HepG2 (cell line): ENCODE measurements around the gene NUDT13. TPM values are rescaled to one million over a fixed set of nuclear protein-coding genes. Genes with fewer than 3 reads are reported as not detected.

Experiments used
- AGO2 ChIP-seq: fragments of 200-400 bp; formaldehyde crosslinking; optimal IDR thresholded peaks from 2 replicates; pipeline ENCODE3; 2017; ENCODE audit warnings: mild to moderate bottlenecking, low read depth, low read length, moderate library complexity
- ARID4A ChIP-seq: sonication (generic); formaldehyde crosslinking; IDR thresholded peaks from 2 replicates; pipeline ENCODE4 v1.5.0; 2020; ENCODE audit warnings: mild to moderate bottlenecking, missing genetic modification reagents, borderline replicate concordance
- BRF2 ChIP-seq: sonication (generic); formaldehyde crosslinking; IDR thresholded peaks from 2 replicates; pipeline ENCODE4 v1.8.1; 2022; ENCODE audit warnings: mild to moderate bottlenecking, missing genetic modification reagents
- CBX2 ChIP-seq, 2 experiments: fragments of 200-600 bp in 1 of 2; sonication (generic); formaldehyde crosslinking in 1 of 2; IDR thresholded peaks; 2 replicates each; pipeline versions ENCODE4 v1.7.0 to v1.8.1; 2018 to 2022; ENCODE audit warnings: low read depth in 2 of 2, low read length in 1 of 2, mild to moderate bottlenecking in 1 of 2, missing genetic modification reagents in 1 of 2
- GATAD1 ChIP-seq: IDR thresholded peaks from 2 replicates; pipeline ENCODE4 v1.6.1; 2016; ENCODE audit warnings: missing genetic modification reagents, missing compliant biosample characterization
- GPBP1L1 ChIP-seq: sonication (generic); formaldehyde crosslinking; IDR thresholded peaks from 2 replicates; pipeline ENCODE4 v1.5.0; 2020; ENCODE audit warnings: mild to moderate bottlenecking, missing genetic modification reagents
- HOXA9 ChIP-seq: sonication (generic); formaldehyde crosslinking; IDR thresholded peaks from 2 replicates; pipeline ENCODE4 v1.8.1; 2022; ENCODE audit warnings: missing genetic modification reagents, mild to moderate bottlenecking, moderate library complexity, borderline replicate concordance
- KDM4B ChIP-seq: sonication (generic); formaldehyde crosslinking; IDR thresholded peaks from 2 replicates; pipeline ENCODE4 v1.4.0; 2020; ENCODE audit warnings: missing genetic modification reagents
- KLF12 ChIP-seq: sonication (generic); formaldehyde crosslinking; IDR thresholded peaks from 2 replicates; pipeline ENCODE4 v1.4.0; 2020; ENCODE audit warnings: missing genetic modification reagents, borderline replicate concordance
- KLF16 ChIP-seq, 2 experiments: sonication (generic) in 1 of 2; formaldehyde crosslinking in 1 of 2; IDR thresholded peaks; 2 replicates each; pipeline versions ENCODE4 v1.6.1 to v1.8.0; 2016 to 2023; ENCODE audit warnings: missing genetic modification reagents in 2 of 2, missing compliant biosample characterization in 1 of 2
- MTF1 ChIP-seq: sonication (generic); formaldehyde crosslinking; IDR thresholded peaks from 2 replicates; pipeline ENCODE4 v1.5.0; 2020; ENCODE audit warnings: missing genetic modification reagents
- MXI1 ChIP-seq: IDR thresholded peaks from 3 replicates; pipeline ENCODE4 v1.6.1; 2012; ENCODE audit warnings: low read depth, low read length, inconsistent platforms, borderline replicate concordance
- MYNN ChIP-seq: sonication (generic); formaldehyde crosslinking; IDR thresholded peaks from 2 replicates; pipeline ENCODE4 v1.4.0; 2020; ENCODE audit warnings: mild to moderate bottlenecking, low read depth, missing genetic modification reagents
- PHF5A ChIP-seq: IDR thresholded peaks from one replicate; pipeline ENCODE4 v1.6.1; 2018; ENCODE audit warnings: low read depth, missing genetic modification reagents; ENCODE audit not compliant: unreplicated experiment
- RELA ChIP-seq: sonication (generic); formaldehyde crosslinking; IDR thresholded peaks from 2 replicates; pipeline ENCODE4 v1.4.0; 2020; ENCODE audit warnings: missing genetic modification reagents
- ZNF34 ChIP-seq: sonication (generic); formaldehyde crosslinking; IDR thresholded peaks from 2 replicates; pipeline ENCODE4 v1.4.0; 2020; ENCODE audit warnings: mild to moderate bottlenecking, missing genetic modification reagents, borderline replicate concordance
- ZNF552 ChIP-seq: sonication (generic); formaldehyde crosslinking; IDR thresholded peaks from 2 replicates; pipeline ENCODE4 v1.9.0; 2022; ENCODE audit warnings: missing genetic modification reagents, mild to moderate bottlenecking, borderline replicate concordance
- ZNF619 ChIP-seq: sonication (generic); formaldehyde crosslinking; IDR thresholded peaks from 2 replicates; pipeline ENCODE4 v1.4.0; 2020; ENCODE audit warnings: mild to moderate bottlenecking, missing genetic modification reagents
- ZNF660 ChIP-seq: sonication (generic); formaldehyde crosslinking; IDR thresholded peaks from 2 replicates; pipeline ENCODE4 v1.5.1; 2020; ENCODE audit warnings: mild to moderate bottlenecking, low read depth, missing genetic modification reagents, borderline replicate concordance
- ZNF776 ChIP-seq: sonication (generic); formaldehyde crosslinking; IDR thresholded peaks from 2 replicates; pipeline ENCODE4 v1.4.0; 2020; ENCODE audit warnings: mild to moderate bottlenecking, missing genetic modification reagents
- ZNF816 ChIP-seq: sonication (generic); formaldehyde crosslinking; IDR thresholded peaks from 2 replicates; pipeline ENCODE4 v1.8.0; 2022; ENCODE audit warnings: missing genetic modification reagents, mild to moderate bottlenecking, borderline replicate concordance
- polyA plus RNA-seq, 8 experiments: library from polyadenylated mRNA; depleted of rRNA in 3 of 8; stranded (reverse) in 7 of 8; unstranded in 1 of 8; fragments of >200 nt; fragmentation: Illumina TruSeq in 4 of 8; extraction: Trizol in 4 of 8; gene quantifications; 2 replicates each; pipeline versions ENCODE4 v1.2.1 to v1.2.3, GENCODE V29; 2011 to 2016; ENCODE audit warnings: low read depth in 4 of 8, missing spikeins in 1 of 8, mixed read lengths in 1 of 8; ENCODE audit not compliant: insufficient read depth in 1 of 8
- total RNA-seq, 5 experiments: library from RNA; depleted of rRNA; stranded (reverse); fragments of >200 nt; fragmentation: Illumina TruSeq; extraction: Trizol; gene quantifications; 2 replicates each; pipeline ENCODE4 v1.2.3, GENCODE V29; 2016; ENCODE audit warnings: low read depth in 1 of 5
- TF ChIP-seq, protein P1 (sequence below): sonication (generic); formaldehyde crosslinking; IDR thresholded peaks from 2 replicates; pipeline ENCODE4 v1.5.0; 2020; ENCODE audit warnings: missing genetic modification reagents

NUDT13 gene
- total and polyA plus RNA-seq, 2 of the 13 experiments (the other 11 are each of a cell fraction or from before 2014, with no cell fraction given): 4.2 to 6.5 TPM

DNA sequence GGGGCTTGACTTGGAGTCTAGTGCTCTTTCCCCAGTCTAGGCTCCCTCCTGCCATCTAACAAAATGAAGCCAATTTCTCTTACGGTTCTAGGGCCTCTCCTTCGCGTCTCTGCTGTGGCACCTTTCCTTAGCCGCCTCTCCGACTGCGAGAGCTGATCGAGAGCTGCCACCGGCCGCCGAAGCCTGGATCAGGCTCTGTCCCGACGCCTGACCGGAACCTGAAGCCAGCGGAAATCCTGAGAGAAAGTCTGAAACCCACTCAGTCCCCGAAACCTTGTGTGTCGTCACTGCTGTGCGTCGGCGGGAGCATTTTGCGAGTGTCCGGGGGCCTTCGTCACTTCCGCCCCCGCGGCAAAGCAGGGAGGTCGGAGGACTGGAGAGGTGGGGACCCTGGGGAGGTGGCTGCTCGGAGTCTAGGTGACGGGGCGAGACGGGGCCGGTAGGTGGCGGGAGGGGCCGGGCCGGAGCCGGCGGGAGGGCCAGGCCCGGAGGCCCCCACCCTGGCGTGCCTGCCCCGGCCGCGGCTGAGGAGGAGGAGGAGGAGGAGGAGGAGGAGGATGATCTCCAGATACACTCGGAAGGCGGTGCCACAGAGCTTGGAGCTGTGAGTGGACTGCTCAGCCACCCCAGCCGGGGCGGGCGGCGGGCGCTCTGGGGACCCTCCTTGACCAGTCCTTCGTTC, 57.7 kb downstream of the NUDT13 start, which contains the start of the genes ECD and FAM149B1 (continued):
- peak; percentile 83 for TF ChIP-seq RELA (CRISPR knock-in tag)
- no peak for TF ChIP-seq ZNF552 (CRISPR knock-in tag)
- peak; percentile 94; the same call in 1 of the 2 replicates for TF ChIP-seq ZNF619
- no peak for TF ChIP-seq KDM4B (CRISPR knock-in tag)
- peak; percentile 86; the same call in 1 of the 2 replicates for TF ChIP-seq ZNF816 (CRISPR knock-in tag)
- peak; percentile 99 for TF ChIP-seq GATAD1 (CRISPR knock-in tag)
- TF ChIP-seq MXI1: peak; percentile 73; the same call in 1 of the 3 replicates
- no peak for TF ChIP-seq ZNF34
- TF ChIP-seq CBX2 (IDR thresholded peaks at IDR 0.05; ENCODE audit: low read depth, low read length): no peak
- TF ChIP-seq CBX2 (CRISPR knock-in tag; IDR thresholded peaks at IDR 0.05; ENCODE audit: low read depth): no peak
- TF ChIP-seq ZNF660 (CRISPR knock-in tag): no peak
- peak in 1 of 2 experiments; percentile 78; a peak in 1 of 4 replicates for TF ChIP-seq KLF16 (CRISPR knock-in tag; IDR thresholded peaks at IDR 0.05)
- peak; percentile 88 for TF ChIP-seq KLF12 (CRISPR knock-in tag)
- peak; percentile 53 for TF ChIP-seq PHF5A
- peak; percentile 79 for TF ChIP-seq BRF2 (CRISPR knock-in tag)
- TF ChIP-seq HOXA9 (CRISPR knock-in tag): no peak
- peak; percentile 93 for TF ChIP-seq ARID4A
- TF ChIP-seq, protein P1, sequence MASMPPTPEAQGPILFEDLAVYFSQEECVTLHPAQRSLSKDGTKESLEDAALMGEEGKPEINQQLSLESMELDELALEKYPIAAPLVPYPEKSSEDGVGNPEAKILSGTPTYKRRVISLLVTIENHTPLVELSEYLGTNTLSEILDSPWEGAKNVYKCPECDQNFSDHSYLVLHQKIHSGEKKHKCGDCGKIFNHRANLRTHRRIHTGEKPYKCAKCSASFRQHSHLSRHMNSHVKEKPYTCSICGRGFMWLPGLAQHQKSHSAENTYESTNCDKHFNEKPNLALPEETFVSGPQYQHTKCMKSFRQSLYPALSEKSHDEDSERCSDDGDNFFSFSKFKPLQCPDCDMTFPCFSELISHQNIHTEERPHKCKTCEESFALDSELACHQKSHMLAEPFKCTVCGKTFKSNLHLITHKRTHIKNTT (CRISPR knock-in tag): no peak
- no peak; the same call in 1 of the 2 replicates for TF ChIP-seq MYNN (CRISPR knock-in tag)
- TF ChIP-seq AGO2: peak; percentile 66
- TF ChIP-seq ZNF776 (CRISPR knock-in tag): 0 out of 2 replicates have a peak, but pooled peaks have one; percentile 38
- TF ChIP-seq MTF1 (CRISPR knock-in tag): no peak
- no peak for TF ChIP-seq GPBP1L1
